CD4-positive, alpha-beta T cell treated with Interleukin-4 for 4 hours (primary cell): ENCODE measurements around the gene CH25H.
"Not testable (repeated sequence)": the region's sequence is repeated elsewhere in the genome, so short reads cannot be mapped to it uniquely, and the experiment has no call there.

Source experiments
- DNase-seq: peaks from one replicate; pipeline ENCODE4 v3.0.0-alpha.2; 2020

CH25H gene

GRCh38 chr10:89207181-89207800 lies at the start of gene CH25H:
CH25H (minus strand) TSS chr10:89207317; CDS start chr10:89207292, 25 bp downstream.
- DNase-seq = peak; percentile 33

- DNase-seq = no peak
These were observed 49.2 kb upstream of the CH25H start for GRCh38 chr10:89256340-89256739.

- DNase-seq = no peak
These were observed 48.7 kb upstream of the CH25H start for GRCh38 chr10:89255793-89256192.

- not testable (repeated sequence) for DNase-seq
These were observed 48.0 kb upstream of the CH25H start for GRCh38 chr10:89255091-89255579.

GRCh38 chr10:89252225-89252585 lies 45.1 kb upstream of the CH25H start:
- DNase-seq = no peak

GRCh38 chr10:89251409-89252224 lies 44.5 kb upstream of the CH25H start, which contains the start of gene LIPA:
LIPA (minus strand) TSS chr10:89251775; CDS start chr10:89247648, 4,127 bp downstream.
- DNase-seq = peak; percentile 99

GRCh38 chr10:89250865-89251408 lies 43.8 kb upstream of the CH25H start:
- DNase-seq = no peak

- no peak for DNase-seq
These were observed 41.9 kb upstream of the CH25H start for GRCh38 chr10:89248990-89249389.

GRCh38 chr10:89247623-89248022 lies 40.5 kb upstream of the CH25H start:
- DNase-seq = not testable (repeated sequence)

- no peak for DNase-seq
These were observed 38.7 kb upstream of the CH25H start for GRCh38 chr10:89245802-89246201.

- DNase-seq = no peak
These were observed 35.9 kb upstream of the CH25H start for GRCh38 chr10:89242840-89243568.

GRCh38 chr10:89242345-89242684 lies 35.2 kb upstream of the CH25H start:
- DNase-seq = no peak

- DNase-seq = no peak
These were observed 34.6 kb upstream of the CH25H start for GRCh38 chr10:89241486-89242344.

GRCh38 chr10:89241026-89241425 lies 33.9 kb upstream of the CH25H start:
- no peak for DNase-seq

GRCh38 chr10:89240519-89240918 lies 33.4 kb upstream of the CH25H start:
- no peak for DNase-seq

- no peak for DNase-seq
These were observed 32.0 kb upstream of the CH25H start for GRCh38 chr10:89238956-89239644.

GRCh38 chr10:89237849-89238248 lies 30.7 kb upstream of the CH25H start:
- DNase-seq = no peak

- DNase-seq = no peak
These were observed 29.2 kb upstream of the CH25H start for GRCh38 chr10:89236226-89236797.

GRCh38 chr10:89235073-89235798 lies 28.1 kb upstream of the CH25H start:
- no peak for DNase-seq

- no peak for DNase-seq
These were observed 25.9 kb upstream of the CH25H start for GRCh38 chr10:89233033-89233432.

GRCh38 chr10:89228962-89229361 lies 21.8 kb upstream of the CH25H start:
- DNase-seq = no peak
